HFF-Myc (cell line): ENCODE measurements around the gene FAM83D.

Source experiments
- DNase-seq: peaks from one replicate; pipeline ENCODE4 v3.0.0-alpha.2; 2011; ENCODE audit warnings: low read depth; ENCODE audit errors: extremely low read depth
- H3K4me3 ChIP-seq: replicated peaks from 2 replicates; pipeline ENCODE4 v1.5.1; 2011; ENCODE audit warnings: low read depth, mild to moderate bottlenecking, control low read depth, low read length
- TF ChIP-seq, protein P1 (sequence below): IDR thresholded peaks from 2 replicates; pipeline ENCODE4 v1.5.1; 2012; ENCODE audit warnings: mild to moderate bottlenecking, low read depth, low read length, control low read depth; ENCODE audit errors: missing control alignments

Gene FAM83D

DNA sequence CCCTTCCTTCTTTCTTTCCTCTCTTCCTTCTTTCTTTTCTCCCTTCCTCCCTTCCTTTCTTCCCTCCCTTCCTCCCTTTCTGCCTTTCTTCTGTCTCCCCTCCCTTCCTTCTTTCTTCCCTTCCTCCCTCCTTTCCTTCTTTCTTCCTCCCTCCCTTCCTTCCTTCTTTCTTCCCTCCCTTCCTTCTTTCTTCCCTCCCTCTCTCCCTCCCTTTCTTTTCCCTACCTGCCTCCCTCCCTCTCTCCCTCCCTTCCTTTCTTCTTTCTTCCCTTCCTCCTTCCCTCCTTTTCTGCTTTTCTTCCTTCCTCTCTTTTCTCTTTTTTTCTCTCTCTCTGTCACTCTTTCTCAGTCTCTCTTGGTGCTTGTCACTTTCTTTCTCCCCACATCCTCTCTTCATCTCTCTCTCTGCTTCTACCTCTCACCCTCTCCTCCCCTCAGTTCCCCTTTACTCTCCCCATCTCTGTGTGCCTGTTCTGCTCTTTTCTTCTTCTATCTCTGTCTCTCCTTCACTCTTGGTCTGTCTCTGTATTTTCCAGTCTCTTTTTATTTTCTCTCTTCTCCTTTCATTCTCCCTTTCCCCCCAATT lies 30.1 kb upstream of the FAM83D start:
- TF ChIP-seq, protein P1, sequence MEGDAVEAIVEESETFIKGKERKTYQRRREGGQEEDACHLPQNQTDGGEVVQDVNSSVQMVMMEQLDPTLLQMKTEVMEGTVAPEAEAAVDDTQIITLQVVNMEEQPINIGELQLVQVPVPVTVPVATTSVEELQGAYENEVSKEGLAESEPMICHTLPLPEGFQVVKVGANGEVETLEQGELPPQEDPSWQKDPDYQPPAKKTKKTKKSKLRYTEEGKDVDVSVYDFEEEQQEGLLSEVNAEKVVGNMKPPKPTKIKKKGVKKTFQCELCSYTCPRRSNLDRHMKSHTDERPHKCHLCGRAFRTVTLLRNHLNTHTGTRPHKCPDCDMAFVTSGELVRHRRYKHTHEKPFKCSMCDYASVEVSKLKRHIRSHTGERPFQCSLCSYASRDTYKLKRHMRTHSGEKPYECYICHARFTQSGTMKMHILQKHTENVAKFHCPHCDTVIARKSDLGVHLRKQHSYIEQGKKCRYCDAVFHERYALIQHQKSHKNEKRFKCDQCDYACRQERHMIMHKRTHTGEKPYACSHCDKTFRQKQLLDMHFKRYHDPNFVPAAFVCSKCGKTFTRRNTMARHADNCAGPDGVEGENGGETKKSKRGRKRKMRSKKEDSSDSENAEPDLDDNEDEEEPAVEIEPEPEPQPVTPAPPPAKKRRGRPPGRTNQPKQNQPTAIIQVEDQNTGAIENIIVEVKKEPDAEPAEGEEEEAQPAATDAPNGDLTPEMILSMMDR, result no peak
- H3K4me3 ChIP-seq, result no peak overlapping the region
- DNase-seq, result no peak

DNA sequence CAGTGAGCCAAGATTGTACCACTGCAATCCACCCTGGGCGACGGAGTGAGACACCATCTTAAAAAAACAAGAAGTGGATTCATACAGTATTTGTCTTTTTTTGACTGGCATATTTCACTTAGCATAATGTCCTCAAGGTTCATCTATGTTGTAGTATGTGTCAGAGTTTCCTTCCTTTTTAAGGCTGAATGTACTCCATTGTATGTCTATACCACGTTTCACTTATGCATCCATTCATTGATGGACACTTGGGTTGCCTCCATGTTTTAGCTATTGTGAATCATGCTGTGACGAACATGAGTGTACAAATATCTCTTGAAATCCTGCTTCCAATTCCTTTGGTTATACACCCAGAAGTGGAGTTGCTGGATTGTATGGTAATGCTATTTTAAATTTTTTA lies 28.9 kb upstream of the FAM83D start:
- H3K4me3 ChIP-seq, result no peak overlapping the region
- DNase-seq, result no peak
- TF ChIP-seq, protein P1, result no peak

DNA sequence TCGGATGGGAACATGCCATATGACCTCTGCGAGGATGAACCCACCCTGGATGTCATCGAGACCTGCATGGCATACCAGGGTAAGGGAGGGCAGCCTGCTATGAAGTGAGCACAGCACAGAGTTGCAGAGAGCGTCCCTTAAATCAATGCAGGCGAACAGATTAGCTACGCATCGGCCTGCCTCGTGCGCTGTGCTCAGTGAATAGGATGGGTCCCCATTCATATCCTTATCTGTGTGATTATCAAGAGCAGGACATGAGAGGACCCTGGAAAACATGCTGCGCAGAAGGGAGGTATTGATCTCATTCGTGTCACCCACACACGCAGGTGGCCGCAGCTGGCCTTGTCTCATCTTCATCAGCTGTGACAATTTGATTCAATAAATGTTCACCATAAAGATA lies 25.6 kb upstream of the FAM83D start:
- no peak for DNase-seq
- no peak overlapping the region for H3K4me3 ChIP-seq
- TF ChIP-seq, protein P1, result no peak

DNA sequence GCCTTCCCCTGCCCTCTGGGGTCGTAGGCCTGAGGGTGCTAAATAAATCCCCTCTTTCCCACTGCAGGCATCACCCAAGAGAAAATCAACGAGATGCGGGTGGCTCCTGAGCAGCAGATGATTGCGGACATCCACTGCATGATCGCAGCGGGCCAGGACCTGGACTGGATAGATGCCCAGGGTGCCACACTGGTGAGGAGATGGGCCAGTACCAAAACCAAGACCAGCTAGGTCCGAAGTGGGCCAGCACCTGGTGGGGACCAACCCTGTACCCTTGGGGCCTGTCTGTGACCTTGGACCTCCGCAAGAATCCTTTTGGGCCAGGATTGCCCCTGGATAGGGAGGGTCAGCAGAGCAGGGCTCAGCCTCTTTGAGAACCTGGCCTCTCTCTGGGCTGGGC lies 23.6 kb upstream of the FAM83D start:
- no peak for DNase-seq
- TF ChIP-seq, protein P1, result no peak
- H3K4me3 ChIP-seq, result no peak overlapping the region

DNA sequence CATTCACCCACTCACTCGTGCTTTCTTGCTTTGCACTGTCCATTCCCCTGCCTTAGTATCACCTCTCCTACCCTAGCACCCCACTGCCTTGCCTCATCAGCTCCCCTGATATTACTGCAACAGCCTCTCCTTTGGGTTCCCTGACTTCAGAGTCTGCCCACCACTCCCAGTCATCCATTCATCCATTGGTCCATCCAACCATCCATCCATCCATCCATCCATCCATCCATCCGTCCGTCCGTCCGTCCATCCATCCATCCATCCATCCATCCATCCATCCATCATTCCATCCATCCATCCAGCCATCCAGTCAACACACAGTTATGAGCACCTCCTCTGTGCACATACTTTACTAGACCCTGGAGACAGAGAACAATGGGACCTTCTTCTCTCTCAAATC lies 22.9 kb upstream of the FAM83D start:
- no peak for DNase-seq
- no peak overlapping the region for H3K4me3 ChIP-seq

DNA sequence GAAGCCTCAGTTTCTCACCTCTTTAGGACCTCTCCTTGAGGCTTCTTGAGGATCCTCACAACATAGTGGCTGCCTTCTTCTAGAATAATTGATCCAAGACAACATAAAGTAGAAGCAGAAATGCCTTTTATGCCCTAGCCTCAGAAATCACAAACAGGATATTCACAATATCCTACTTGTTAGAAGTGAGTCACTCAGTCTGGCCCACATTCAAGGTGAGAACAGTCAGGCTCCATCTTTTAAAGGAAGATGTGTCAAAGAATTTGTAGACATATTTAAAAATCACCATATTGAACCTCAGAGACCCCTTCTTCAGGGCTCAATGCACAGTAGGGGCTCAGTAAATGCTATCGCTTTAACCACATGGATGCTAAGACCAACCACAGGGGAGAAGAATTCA lies 20.8 kb upstream of the FAM83D start:
- TF ChIP-seq, protein P1, result no peak
- H3K4me3 ChIP-seq, result no peak overlapping the region
- DNase-seq, result no peak

More for the DNA sequence above, 22.9 kb upstream of the FAM83D start:
- TF ChIP-seq, protein P1, result no peak

DNA sequence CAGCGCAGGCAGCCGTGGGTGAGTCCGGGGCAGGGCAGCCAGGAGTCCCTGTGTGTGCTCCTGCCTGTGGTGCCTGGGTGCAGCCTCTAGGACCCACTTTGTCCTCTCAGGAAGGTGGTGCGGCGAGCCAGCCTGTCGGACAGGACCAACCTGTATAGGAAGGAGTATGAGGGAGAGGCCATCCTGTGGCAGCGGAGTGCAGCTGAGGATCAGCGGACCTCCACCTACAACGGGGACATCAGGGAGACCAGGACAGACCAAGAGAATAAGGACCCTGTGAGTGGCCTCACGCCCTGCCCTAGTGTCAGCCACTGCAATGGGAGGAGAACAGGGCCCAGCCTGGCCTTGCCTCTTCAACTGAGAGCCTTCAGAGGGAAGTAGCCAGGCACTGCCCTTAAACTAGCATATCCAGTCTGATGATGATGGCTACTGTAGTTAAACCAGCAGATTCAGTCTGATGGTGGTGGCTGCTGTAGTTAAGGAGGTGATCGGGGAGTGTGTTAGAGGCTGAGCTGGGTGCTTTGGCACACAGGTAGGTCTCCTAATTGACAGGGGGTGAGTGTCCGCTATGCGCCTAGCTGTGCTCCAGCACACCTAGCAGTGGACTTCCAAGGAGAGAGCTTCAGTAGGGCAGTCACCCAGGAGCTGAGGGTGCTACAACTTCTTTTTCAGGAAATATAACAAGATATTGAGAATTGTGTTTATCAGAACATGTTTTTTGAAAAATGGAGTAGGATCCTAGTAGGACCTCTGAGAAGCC lies 18.1 kb upstream of the FAM83D start:
- TF ChIP-seq, protein P1, result no peak
- H3K4me3 ChIP-seq, result no peak overlapping the region
- no peak for DNase-seq
